ENCODE measurements around the gene NACC2.

The NACC2 gene

GRCh38 chr9:136117291-136117915 lies 22.3 kb upstream of the NACC2 start:
- TF ChIP-seq ZFHX2 (tag by site-specific recombination; conservative IDR thresholded peaks at IDR 0.05) (peak; percentile 68), ZNF398 (tag by site-specific recombination; IDR thresholded peaks at IDR 0.05) (no peak), ZNF18 (tag by site-specific recombination; IDR thresholded peaks at IDR 0.05) (no peak), PRDM10 (tag by site-specific recombination; IDR thresholded peaks at IDR 0.05) (no peak), ZNF202 (tag by site-specific recombination; IDR thresholded peaks at IDR 0.05; ENCODE audit: borderline replicate concordance) (no peak), ZNF488 (tag by site-specific recombination; IDR thresholded peaks at IDR 0.05) (no peak), ZNF670 (tag by site-specific recombination; IDR thresholded peaks at IDR 0.05; ENCODE audit: low read depth) (no peak), SP3 (tag by site-specific recombination; IDR thresholded peaks at IDR 0.05) (peak; percentile 47; the same call in 1 of the 2 replicates), GLIS2 (tag by site-specific recombination; IDR thresholded peaks at IDR 0.05) (peak; percentile 14; the same call in 1 of the 2 replicates), SP2 (tag by site-specific recombination; IDR thresholded peaks at IDR 0.05) (peak; percentile 19; the same call in 1 of the 2 replicates), ZNF335 (tag by site-specific recombination; conservative IDR thresholded peaks at IDR 0.05) (peak; percentile 90; the same call in 1 of the 2 replicates), ZBTB21 (tag by site-specific recombination; IDR thresholded peaks at IDR 0.05) (no peak), YY1 (tag by site-specific recombination; IDR thresholded peaks at IDR 0.05) (no peak), OVOL3 (tag by site-specific recombination; IDR thresholded peaks at IDR 0.05) (no peak), ZNF76 (tag by site-specific recombination; IDR thresholded peaks at IDR 0.05; ENCODE audit: borderline replicate concordance, low read depth) (0 out of 2 replicates have a peak, but pooled peaks have one; percentile 5), HIC1 (tag by site-specific recombination; IDR thresholded peaks at IDR 0.05) (no peak)
- ChIA-PET POLR2A (interaction anchor here (0.8 to 2.3 kb wide), 11 partner anchors 9 to 1435 kb away, joined by 3 to 15 read pairs (median 4); partner anchors contain the start of gene UBAC1), CTCF (interaction anchor here (0.5 to 1.2 kb wide), 7 partner anchors 14 to 246 kb away, joined by 3 to 8 read pairs (median 4); no protein-coding TSS in a partner anchor)
- peaks cover 0 to 33% of the 10 kb centered on the region in 2 experiments; a peak in 1 of 3 replicates for H3K36me3 ChIP-seq (ENCODE audit: control insufficient read depth in 2 of 2, insufficient read depth in 1 of 2, low read length in 2 of 2)
- H3K4me3 ChIP-seq (ENCODE audit: low read depth, low read length): peak overlapping the region; percentile 55
- peak overlapping the region; percentile 97 for H3K27ac ChIP-seq (ENCODE audit: extremely low read depth, low read depth, low read length)
- no peaks in the 10 kb centered on the region for H3K9me3 ChIP-seq (ENCODE audit: control insufficient read depth, insufficient read depth, low read depth, low read length)
- 0 out of 2 replicates have a peak, but pooled peaks cover 2% of the 10 kb centered on the region for H3K4me1 ChIP-seq (ENCODE audit: control insufficient read depth, insufficient read depth, low read length)

All from HEK293 (cell line).